GM13976 (cell line): Measurements from ENCODE around the gene POU6F2.

Source experiments
- DNase-seq: peaks from one replicate; pipeline ENCODE4 v3.0.0; 2012; ENCODE audit warnings: low spot score
- CTCF ChIP-seq: IDR thresholded peaks from 2 replicates; pipeline ENCODE4 v1.5.1; 2012; ENCODE audit warnings: borderline replicate concordance, mild to moderate bottlenecking; ENCODE audit not compliant: insufficient read depth; ENCODE audit errors: extremely low read depth, missing control alignments, control extremely low read depth
- in situ Hi-C: fragments of 300-500 bp; cut with MboI; formaldehyde crosslinking; loops from one replicate; pipeline ENCODE4 v1.12.0; 2022; ENCODE audit warnings: low sequenced_read_pairs, mixed read lengths, inconsistent platforms; ENCODE audit not compliant: unreplicated experiment

The POU6F2 gene

GRCh38 chr7:39095875-39096619 is 118.3 kb downstream of the POU6F2 start:
- in situ Hi-C loops, result no loop called here

GRCh38 chr7:39098506-39098905 is 120.8 kb downstream of the POU6F2 start:
- DNase-seq, result no peak
- TF ChIP-seq CTCF, result no peak
- in situ Hi-C loops, result no loop called here

More at GRCh38 chr7:39095875-39096619, 118.3 kb downstream of the POU6F2 start:
- no peak for DNase-seq
- TF ChIP-seq CTCF, result no peak

GRCh38 chr7:39099146-39099545 is 121.4 kb downstream of the POU6F2 start:
- in situ Hi-C loops, result no loop called here
- no peak for DNase-seq
- TF ChIP-seq CTCF, result no peak

GRCh38 chr7:39100270-39100669 is 122.6 kb downstream of the POU6F2 start:
- TF ChIP-seq CTCF, result no peak
- in situ Hi-C loops, result no loop called here
- no peak for DNase-seq

GRCh38 chr7:39102234-39102633 is 124.5 kb downstream of the POU6F2 start:
- in situ Hi-C loops, result no loop called here
- TF ChIP-seq CTCF, result no peak
- no peak for DNase-seq

- no peak for DNase-seq
- in situ Hi-C loops, result no loop called here
- no peak for TF ChIP-seq CTCF
These were observed 128.0 kb downstream of the POU6F2 start for GRCh38 chr7:39105720-39106119.

GRCh38 chr7:39125846-39126245 is 148.1 kb downstream of the POU6F2 start:
- no peak for TF ChIP-seq CTCF
- DNase-seq, result no peak
- in situ Hi-C loops, result no loop called here
